ENCODE results near the gene ADCY7.

Gene ADCY7

GRCh38 chr16:50275428-50276325 is 9.3 kb downstream of the ADCY7 start:
- no peak overlapping the region for H3K4me3 ChIP-seq (replicated peaks in 1 of 2; ENCODE audit: low read depth in 2 of 2, low read length in 2 of 2)
- TF ChIP-seq CTCF (IDR thresholded peaks at IDR 0.05; ENCODE audit: low read depth, low read length), result no peak
- DNase-seq (ENCODE audit: low read depth in 2 of 2), result no peak

GRCh38 chr16:50276326-50276640 is 9.9 kb downstream of the ADCY7 start:
- no peak for DNase-seq (ENCODE audit: low read depth in 2 of 2)
- no peak overlapping the region for H3K4me3 ChIP-seq (replicated peaks in 1 of 2; ENCODE audit: low read depth in 2 of 2, low read length in 2 of 2)
- TF ChIP-seq CTCF (IDR thresholded peaks at IDR 0.05; ENCODE audit: low read depth, low read length), result no peak

- peak in 1 of 2 donors; percentile 29 for DNase-seq (ENCODE audit: low read depth in 2 of 2)
- no peak for TF ChIP-seq CTCF (IDR thresholded peaks at IDR 0.05; ENCODE audit: low read depth, low read length)
- no peak overlapping the region for H3K4me3 ChIP-seq (replicated peaks in 1 of 2; ENCODE audit: low read depth in 2 of 2, low read length in 2 of 2)
These were observed 10.6 kb downstream of the ADCY7 start for GRCh38 chr16:50276801-50277555.

- no peak for TF ChIP-seq CTCF (IDR thresholded peaks at IDR 0.05; ENCODE audit: low read depth, low read length)
- no peak for DNase-seq (ENCODE audit: low read depth in 2 of 2)
- no peak overlapping the region for H3K4me3 ChIP-seq (replicated peaks in 1 of 2; ENCODE audit: low read depth in 2 of 2, low read length in 2 of 2)
These were observed 11.9 kb downstream of the ADCY7 start for GRCh38 chr16:50278251-50278650.

GRCh38 chr16:50279504-50279865 is 13.1 kb downstream of the ADCY7 start:
- no peak for TF ChIP-seq CTCF (IDR thresholded peaks at IDR 0.05; ENCODE audit: low read depth, low read length)
- DNase-seq (ENCODE audit: low read depth in 2 of 2), result no peak
- no peak overlapping the region for H3K4me3 ChIP-seq (replicated peaks in 1 of 2; ENCODE audit: low read depth in 2 of 2, low read length in 2 of 2)

GRCh38 chr16:50280932-50281331 is 14.6 kb downstream of the ADCY7 start:
- no peak for TF ChIP-seq CTCF (IDR thresholded peaks at IDR 0.05; ENCODE audit: low read depth, low read length)
- H3K4me3 ChIP-seq (replicated peaks in 1 of 2; ENCODE audit: low read depth in 2 of 2, low read length in 2 of 2), result no peak overlapping the region
- DNase-seq (ENCODE audit: low read depth in 2 of 2), result no peak
